ENCODE data around the gene DDRGK1. TPM values are rescaled to one million over a fixed set of nuclear protein-coding genes. Genes with fewer than 3 reads are reported as not detected.

Gene DDRGK1
- total and polyA plus RNA-seq, 7 donors = 16.8 to 86.1 (median 70.6) TPM

- no peak overlapping the region for H3K27ac ChIP-seq
- 93 to 94% methylated on average over 10 of the region's 10 CpGs for WGBS, 2 donors
- TF ChIP-seq POLR2AphosphoS5 (IDR thresholded peaks at IDR 0.05) = no peak
- no peak for TF ChIP-seq CTCF (IDR thresholded peaks at IDR 0.05)
- TF ChIP-seq POLR2A (IDR thresholded peaks at IDR 0.05) = no peak
- TF ChIP-seq EP300 (IDR thresholded peaks at IDR 0.05) = no peak
- H3K4me1 ChIP-seq = peaks cover 0 to 11% (median 4%) of the 10 kb centered on the region in 4 donors
- peaks cover 8 to 26% (median 16%) of the 10 kb centered on the region in 4 donors for H3K36me3 ChIP-seq
- no peak overlapping the region for H3K4me3 ChIP-seq
- no peaks in the 10 kb centered on the region for H3K27me3 ChIP-seq
- DNase-seq = no peak
- H3K9me3 ChIP-seq = no peaks in the 10 kb centered on the region
- intact Hi-C loops (cut with DNase I) = no loop called here
Measured at GRCh38 chr20:3146732-3147341, 57.6 kb downstream of the DDRGK1 start.

GRCh38 chr20:3141757-3142156, 62.7 kb downstream of the DDRGK1 start:
- no peak for TF ChIP-seq EP300 (IDR thresholded peaks at IDR 0.05)
- no peak for TF ChIP-seq POLR2AphosphoS5 (IDR thresholded peaks at IDR 0.05)
- TF ChIP-seq POLR2A (IDR thresholded peaks at IDR 0.05) = no peak
- no peak for TF ChIP-seq CTCF (IDR thresholded peaks at IDR 0.05)
- H3K9me3 ChIP-seq = no peaks in the 10 kb centered on the region
- WGBS, 2 donors = 95 to 98% methylated on average over 3 of the region's 3 CpGs

More at GRCh38 chr20:3141757-3142156, 62.7 kb downstream of the DDRGK1 start:
- peaks cover 0 to 9% (median 1%) of the 10 kb centered on the region in 4 donors for H3K36me3 ChIP-seq
- no peak overlapping the region for H3K4me3 ChIP-seq
- no peaks in the 10 kb centered on the region for H3K27me3 ChIP-seq
- DNase-seq = no peak
- intact Hi-C loops (cut with DNase I) = no loop called here
- H3K27ac ChIP-seq = no peak overlapping the region
- no peaks in the 10 kb centered on the region for H3K4me1 ChIP-seq

Other genes with a start within 250 kb of the DDRGK1 start
- gene GNRH2, start 161.1 kb downstream of the DDRGK1 start, total RNA-seq = 1 to 10 TPM in 1 of 4 donors, not detected in 3; 1.6 TPM
- 1 to 10 TPM in 1 of 3 donors, under 1 TPM in 1, not detected in 1; 0.34 to 8.4 TPM for gene GNRH2, start 161.1 kb downstream of the DDRGK1 start, polyA plus RNA-seq
- 10 to 100 TPM; 33.5 to 71.7 (median 65.0) TPM for gene MRPS26, start 158.6 kb downstream of the DDRGK1 start, total RNA-seq
- 10 to 100 TPM; 46.8 to 61.3 (median 48.8) TPM for gene MRPS26, start 158.6 kb downstream of the DDRGK1 start, polyA plus RNA-seq
- gene OXT, start 133.1 kb downstream of the DDRGK1 start, total RNA-seq = not detected
- gene OXT, start 133.1 kb downstream of the DDRGK1 start, polyA plus RNA-seq = under 1 TPM in 1 of 3 donors, not detected in 2; 0.29 TPM
- not detected for gene AVP, start 120.0 kb downstream of the DDRGK1 start, total RNA-seq
- not detected for gene AVP, start 120.0 kb downstream of the DDRGK1 start, polyA plus RNA-seq
- gene FASTKD5, start 44.8 kb downstream of the DDRGK1 start, total RNA-seq = 10 to 100 TPM in 2 of 4 donors, 1 to 10 TPM in 2; 9.1 to 12.5 (median 10.3) TPM
- gene FASTKD5, start 44.8 kb downstream of the DDRGK1 start, polyA plus RNA-seq = 10 to 100 TPM in 2 of 3 donors, 1 to 10 TPM in 1; 7.2 to 14.4 (median 11.3) TPM
- 1 to 10 TPM; 6.3 to 9.4 (median 7.5) TPM for gene UBOX5, start 44.8 kb downstream of the DDRGK1 start, total RNA-seq
- gene UBOX5, start 44.8 kb downstream of the DDRGK1 start, polyA plus RNA-seq = 1 to 10 TPM; 3.0 to 5.0 (median 3.0) TPM
- 1 to 10 TPM; 5.4 to 9.4 (median 8.4) TPM for gene LZTS3, start 31.1 kb downstream of the DDRGK1 start, total RNA-seq
- gene LZTS3, start 31.1 kb downstream of the DDRGK1 start, polyA plus RNA-seq = 10 to 100 TPM in 1 of 3 donors, 1 to 10 TPM in 2; 2.4 to 10.5 (median 2.5) TPM
- gene ITPA, start 4.8 kb upstream of the DDRGK1 start, total RNA-seq = 10 to 100 TPM; 17.1 to 31.7 (median 22.6) TPM
- 10 to 100 TPM; 47.4 to 92.5 (median 47.9) TPM for gene ITPA, start 4.8 kb upstream of the DDRGK1 start, polyA plus RNA-seq
- under 1 TPM in 1 of 4 donors, not detected in 3; 0.36 TPM for gene SLC4A11, start 34.5 kb upstream of the DDRGK1 start, total RNA-seq
- 1 to 10 TPM in 1 of 3 donors, not detected in 2; 2.1 TPM for gene SLC4A11, start 34.5 kb upstream of the DDRGK1 start, polyA plus RNA-seq
- gene DNAAF9, start 203.0 kb upstream of the DDRGK1 start, total RNA-seq = 10 to 100 TPM; 20.3 to 38.5 (median 22.8) TPM
- 1 to 10 TPM in 2 of 3 donors, under 1 TPM in 1; 0.92 to 3.3 (median 1.2) TPM for gene DNAAF9, start 203.0 kb upstream of the DDRGK1 start, polyA plus RNA-seq